NCI-H82 treated with DMSO at 0.1 percent for 48 hours (cell line): Measurements from ENCODE around the gene RASA3.

ENCODE experiments used
- DNase-seq: peaks from one replicate; lab custom pipeline; 2025; ENCODE audit not compliant: unreplicated experiment; lab: John Stamatoyannopoulos, UW

The RASA3 gene

DNA sequence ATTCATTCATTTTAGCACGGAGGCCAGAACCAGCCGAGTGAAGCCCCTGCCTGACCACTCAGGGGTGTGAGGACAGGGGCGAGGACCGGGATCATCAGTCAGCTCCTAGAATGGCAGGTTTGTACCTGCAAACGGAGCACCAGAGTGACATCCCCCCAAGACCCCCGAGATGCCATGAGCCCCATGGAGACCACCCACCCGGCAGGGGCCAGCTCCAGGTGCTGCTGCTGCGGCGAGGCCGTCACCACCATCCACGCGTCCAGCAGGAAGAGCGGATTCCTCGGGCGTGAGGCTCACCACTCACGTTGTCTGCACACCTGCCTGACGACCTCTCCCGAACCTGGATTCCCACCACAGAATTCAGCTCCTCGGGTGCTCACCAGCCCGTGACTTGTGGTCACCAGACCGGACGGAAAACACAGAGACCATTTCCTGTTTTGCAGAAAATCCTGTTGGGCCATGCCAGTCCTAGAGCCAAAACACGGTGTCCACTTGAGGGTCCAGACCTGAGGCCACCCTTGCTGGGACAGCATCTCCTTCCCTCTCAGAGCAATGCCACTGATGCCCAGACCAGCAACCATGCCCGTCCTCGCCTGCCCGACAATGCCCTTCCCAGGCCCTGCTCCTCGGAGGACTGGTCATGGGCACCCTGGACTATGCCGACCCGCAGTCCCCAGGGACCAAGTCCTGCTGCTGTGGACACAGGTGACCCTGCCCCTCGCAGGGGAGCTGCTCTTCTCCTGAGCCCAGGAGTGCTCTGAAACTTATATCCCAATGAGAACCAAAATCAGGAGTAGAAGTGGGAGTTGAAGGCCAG, 74.2 kb downstream of the RASA3 start:
- DNase-seq = no peak

DNA sequence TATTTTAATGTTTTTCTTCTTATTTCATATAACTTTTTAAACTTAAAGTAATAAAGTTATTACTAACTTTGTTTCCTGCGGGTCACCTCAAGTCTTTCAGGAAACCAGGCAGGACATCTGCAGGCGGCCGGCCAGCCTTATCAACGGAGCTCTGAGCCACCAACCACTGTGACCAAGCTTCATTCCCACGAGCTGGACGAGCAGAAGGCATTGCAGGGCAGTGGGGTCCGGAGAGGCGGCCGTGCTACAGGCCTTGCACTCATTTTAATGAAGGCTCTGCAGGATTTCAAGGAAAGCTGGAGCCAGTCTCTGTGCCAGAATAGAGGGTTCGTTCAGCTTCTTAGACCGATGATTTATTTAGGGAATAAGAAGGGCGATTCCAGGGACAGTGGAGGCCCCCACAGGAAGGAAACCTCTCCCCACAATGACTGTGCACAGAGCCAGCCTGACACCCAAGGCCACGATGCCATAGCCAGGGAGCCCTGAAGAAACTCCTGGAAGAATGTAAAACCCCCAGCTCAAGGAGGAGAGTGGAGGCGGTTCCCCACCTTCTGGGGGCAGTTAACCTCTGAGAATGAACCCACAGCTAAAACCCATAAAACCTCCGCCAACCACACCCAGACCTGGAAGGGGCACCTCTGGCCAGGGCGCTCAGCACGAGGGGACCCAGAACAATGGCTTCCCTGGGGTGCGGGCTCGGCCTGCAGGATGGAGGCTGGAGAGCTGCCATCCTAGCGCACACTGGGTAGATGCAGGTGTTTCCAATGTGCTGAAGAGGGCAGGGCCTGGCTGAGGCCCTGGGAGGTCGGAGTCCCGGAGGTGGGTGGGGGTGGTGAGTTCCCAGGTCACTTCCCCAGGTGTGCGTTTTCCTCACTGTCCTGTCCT, 75.0 kb downstream of the RASA3 start:
- no peak for DNase-seq

DNA sequence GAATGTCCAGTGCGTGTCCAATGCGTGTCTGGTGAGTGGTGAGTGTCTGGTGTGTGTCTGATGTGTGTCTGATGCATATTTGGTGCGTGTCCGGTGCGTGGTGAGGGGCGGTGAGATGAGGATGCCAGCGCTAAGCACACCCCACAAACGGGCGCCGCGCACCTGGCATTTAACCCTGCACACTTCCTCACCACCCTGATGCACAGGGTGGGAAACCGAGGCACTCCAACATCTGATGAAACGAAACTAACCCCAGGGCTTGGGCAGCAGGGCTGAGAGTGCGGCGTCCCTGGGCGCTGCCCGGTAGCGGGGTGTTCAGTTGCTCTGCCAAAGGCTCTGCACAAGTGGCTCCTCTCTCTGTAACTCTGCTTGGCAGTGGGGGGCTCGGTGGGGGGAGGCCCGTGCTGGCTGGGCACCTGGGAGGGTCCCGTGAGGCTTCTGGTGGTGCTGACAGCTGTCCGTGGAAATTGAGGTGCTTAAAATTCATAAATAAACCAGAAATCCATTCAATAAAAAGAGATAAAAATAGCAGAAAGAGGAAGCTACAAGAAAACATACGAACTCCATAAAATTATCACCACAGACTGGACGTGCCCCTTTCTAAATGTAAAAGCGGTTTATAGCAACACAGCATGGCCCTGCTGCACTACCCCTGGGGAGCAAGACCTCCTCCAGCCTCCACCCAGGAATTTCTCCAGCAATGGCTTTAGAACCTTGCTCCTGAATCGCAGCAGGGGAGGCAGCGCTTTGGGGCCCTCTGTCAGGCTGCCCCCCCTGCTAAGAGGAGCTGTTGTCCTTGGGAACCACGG, 76.0 kb downstream of the RASA3 start:
- no peak for DNase-seq

GRCh38 chr13:114055766-114056165, 76.7 kb downstream of the RASA3 start:
- DNase-seq = no peak

DNA sequence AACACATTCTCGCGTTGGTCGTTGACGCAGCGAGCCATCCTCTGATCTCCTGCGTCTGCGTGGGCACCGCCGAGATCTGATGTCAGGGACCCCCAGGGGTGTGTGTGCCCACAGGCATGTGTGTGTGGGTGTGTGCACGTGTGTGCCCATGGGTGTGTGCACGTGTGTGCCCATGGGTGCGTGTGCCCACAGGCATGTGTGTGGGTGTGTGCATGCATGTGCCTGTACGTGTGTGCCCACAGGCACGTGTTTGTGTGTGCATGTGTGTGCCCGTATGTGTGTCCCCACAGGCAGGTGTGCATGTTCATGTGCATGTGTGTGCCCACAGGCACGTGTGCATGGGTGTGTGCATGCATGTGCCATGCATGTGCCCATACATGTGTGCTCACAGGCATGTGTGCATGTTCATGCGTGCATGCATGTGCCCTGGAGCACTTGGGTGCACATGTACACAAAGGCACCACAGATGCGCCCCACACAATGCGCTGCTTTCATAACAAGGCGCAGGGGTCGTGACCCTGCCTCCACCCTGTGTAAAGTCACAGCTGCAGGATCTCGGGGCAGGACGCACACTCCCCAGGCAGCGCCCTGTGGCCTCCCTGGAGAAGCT, 77.5 kb downstream of the RASA3 start:
- no peak for DNase-seq

GRCh38 chr13:114054264-114054663, 78.2 kb downstream of the RASA3 start:
- DNase-seq = no peak

DNA sequence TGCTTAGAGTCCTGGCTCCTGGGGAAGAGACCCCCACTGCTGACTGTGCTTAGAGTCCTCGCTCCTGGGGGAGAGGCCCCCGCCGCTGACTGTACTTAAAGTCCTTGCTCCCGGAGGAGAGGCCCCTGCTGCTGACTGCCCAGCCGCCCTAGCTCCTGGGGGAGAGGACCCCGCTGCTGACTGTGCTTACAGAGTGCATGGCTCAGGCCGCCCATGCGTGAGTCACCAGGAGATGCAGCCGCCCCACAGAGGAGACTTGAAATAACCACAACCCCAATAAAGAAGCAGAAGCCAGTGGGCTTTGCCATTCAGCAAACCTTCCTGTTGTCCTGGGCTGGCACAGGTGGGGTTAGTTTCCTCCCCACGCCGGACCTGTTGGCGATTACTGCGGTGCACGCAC, 79.4 kb downstream of the RASA3 start:
- DNase-seq = no peak

DNA sequence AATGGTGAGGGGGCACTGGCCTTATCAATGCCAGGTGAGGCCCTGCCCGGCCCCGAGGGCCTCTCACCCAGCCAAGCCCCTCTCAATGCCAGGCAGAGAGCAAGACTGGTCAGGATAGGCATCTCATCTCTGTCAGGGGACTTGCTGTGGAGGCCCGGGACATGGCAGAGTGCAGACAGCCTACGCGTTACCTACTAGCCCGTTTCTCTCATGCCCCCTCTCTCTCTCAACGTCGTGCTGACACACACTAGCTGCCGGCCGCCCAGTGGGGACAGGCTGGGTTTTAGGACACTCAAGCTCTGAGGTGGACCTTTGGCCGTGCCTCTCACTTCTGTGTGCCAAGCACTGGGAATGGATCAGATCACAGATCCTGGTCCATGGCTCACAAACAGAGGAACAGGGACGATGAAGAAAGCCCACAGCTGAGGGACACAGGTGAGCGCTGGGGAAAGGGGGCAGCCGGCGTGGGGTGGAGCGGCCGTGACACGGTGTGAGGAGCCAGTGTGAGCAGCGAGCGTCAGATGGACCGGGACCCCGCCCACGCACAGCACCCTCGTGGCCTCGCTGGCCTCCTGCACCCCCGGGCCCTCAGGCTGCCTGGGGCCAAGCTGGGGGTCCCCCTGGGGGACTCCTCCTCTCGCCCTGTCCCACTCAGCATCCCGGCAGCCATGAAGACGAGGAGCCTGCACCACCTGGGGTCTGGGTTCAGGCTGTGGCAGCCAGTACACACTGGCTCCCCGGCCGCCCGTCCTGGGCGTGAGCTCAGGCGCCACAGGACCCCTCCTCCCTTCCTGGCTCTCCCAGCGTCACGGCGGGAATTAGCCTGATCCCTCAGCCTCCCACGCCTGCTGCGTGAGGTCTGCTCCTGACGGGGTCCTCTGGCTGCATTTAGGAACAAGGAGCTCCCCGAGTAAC, 81.6 kb downstream of the RASA3 start:
- DNase-seq = no peak

DNA sequence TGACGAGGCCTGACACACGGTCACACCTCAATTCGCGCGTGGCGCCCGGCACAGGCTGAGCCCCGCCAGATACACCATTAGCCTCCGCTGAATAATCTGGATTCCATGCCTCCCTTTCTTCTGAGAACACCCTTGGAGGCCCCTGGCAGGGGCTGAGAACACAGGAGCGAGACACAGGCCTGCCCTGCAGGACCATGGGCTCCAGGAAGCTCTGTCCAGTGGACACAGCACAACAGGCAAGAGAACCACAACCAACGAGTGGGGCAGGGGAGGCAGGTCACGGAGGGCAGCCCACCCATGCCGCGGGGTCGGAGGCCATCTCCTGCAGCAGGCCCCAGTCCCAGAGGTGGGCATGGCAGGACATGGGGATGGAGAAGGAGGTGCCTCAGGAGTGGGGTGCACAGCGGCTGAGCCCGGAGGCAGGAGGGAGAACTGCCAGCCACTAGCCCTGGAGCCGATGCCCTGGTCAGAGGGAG, 82.8 kb downstream of the RASA3 start:
- DNase-seq = no peak

GRCh38 chr13:114049026-114049425, 83.4 kb downstream of the RASA3 start:
- no peak for DNase-seq

DNA sequence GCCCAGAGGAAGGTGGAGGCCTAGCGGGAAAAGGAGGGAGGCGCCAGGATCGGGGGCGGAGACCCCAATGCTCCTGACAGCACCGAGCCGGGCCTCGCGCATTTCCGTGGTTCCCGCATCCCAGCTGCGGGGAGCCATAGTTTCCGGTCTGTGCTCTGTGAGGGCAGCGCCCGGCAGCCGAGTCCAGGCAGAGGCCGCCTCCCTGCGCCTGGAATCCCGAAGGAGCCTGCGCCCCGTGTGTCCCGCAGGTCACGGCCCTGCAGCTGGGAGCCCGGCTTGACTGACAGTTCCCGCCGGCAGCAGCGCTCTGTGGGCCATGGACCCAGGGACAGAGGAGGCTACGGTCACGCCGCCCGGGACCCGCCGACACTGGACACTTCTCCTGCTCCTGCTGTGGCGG, 84.0 kb downstream of the RASA3 start:
- DNase-seq = no peak

DNA sequence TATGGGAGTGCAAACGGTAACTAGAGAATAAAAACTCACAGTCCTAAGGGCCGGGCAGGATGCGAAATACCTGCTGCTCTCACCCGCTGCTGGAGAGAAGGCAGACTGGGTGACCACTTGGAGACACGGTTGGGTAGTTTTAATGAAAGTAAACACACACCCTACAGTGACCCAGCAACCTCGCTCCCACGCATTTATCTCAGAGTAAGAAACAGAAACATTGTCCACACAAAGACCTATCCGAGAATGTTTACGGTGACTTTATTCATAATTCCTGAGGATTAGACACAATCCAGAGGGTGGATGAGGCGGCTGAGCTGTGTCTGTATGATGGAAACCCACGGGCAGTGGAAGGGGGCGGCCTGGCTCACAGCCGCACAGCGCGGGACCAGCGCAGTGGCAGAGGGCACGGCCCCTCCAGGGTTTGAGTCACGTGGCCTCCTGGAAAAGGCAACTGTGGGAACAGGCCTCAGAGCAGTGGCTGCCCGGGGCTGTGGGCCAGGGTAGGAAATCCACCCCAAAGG, 85.0 kb downstream of the RASA3 start:
- no peak for DNase-seq

DNA sequence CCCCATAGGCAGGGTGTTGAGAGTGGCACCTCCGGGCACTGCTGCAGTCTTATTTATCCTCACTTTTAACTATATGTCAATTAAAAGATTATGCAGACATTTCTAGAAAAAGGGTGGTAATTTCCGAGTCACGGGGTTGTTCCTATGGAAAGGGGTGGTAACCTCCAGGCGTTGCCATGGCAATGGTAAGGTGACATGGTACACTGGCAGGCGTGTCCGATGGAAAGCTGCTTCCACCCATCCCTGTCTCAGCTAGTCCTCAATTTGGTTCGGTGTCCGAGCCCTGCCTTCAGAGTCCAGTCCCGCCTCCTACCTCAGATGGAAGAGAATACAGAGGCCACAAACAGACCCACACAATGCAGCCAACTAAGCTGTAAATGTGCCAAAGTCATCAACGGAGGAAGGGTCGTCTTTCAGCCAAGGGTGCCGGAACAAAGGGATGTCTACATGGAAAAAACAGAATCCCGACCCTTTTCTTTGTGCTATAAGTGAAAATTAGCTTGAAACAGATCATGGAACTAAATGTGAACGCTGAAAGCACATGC, 85.9 kb downstream of the RASA3 start:
- DNase-seq = no peak

DNA sequence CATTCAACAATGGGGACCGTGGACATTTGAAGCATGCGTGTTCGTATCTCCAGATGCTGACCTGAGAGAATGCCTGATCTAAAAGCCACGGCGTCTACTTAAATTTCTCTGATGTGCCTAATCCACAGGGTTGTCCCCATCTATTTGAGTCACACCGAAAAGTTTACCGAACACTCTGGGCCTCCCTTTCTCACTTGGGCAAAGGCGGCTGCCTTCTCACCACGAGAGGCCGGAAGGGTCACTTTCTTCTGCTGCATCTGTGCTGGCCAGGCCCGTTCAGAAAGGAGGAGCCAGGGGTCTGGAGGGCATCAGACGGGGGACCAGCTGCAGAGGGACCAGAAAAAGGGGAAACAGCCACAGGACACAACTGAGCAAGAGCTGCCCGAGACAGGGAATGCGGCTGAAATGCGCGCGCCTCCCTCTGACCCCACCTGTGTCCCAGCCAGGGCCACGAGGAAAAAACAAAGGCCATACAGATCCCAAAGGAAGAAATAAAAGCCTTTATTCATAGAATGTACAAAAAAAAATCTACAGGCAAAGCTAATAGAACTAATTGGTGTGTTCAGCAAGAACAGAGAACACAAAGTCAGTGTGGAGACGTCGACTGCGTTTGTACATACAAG, 87.2 kb downstream of the RASA3 start:
- peak; percentile 30 for DNase-seq

DNA sequence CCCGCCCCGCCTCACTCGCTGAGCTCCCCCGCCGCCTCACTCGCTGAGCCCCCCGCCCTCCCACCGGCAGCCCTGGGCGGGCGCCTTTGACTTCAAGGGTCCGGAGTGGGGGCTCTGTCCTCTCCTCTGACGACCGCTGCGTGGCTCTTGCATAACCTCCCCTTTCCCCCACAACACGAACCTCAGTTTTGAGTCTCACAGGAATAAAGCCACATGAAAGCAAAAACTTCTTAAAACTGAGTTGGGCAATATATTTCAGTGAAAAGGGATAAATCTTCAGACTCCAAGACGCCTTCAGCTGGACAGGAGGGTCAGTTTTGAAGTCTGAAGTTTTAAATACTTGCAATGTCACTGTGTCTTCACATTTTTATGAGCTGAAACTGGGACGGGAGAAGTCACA, 87.9 kb downstream of the RASA3 start:
- no peak for DNase-seq

GRCh38 chr13:114043421-114044053, 88.9 kb downstream of the RASA3 start:
- DNase-seq = peak; percentile 95

- no peak for DNase-seq
Measured at GRCh38 chr13:114042066-114042815, 90.2 kb downstream of the RASA3 start.

- no peak for DNase-seq
Measured at GRCh38 chr13:114041493-114041892, 90.9 kb downstream of the RASA3 start.
